Trophoblast cell (in vitro differentiated cells and primary cell): ENCODE measurements around the gene ZNF609.

Source experiments
- DNase-seq, 2 donors: peaks; one replicate each; pipeline ENCODE4 v3.0.0-alpha.2; 2016
- H2AFZ ChIP-seq: 2 replicates; pipeline ENCODE4 v1.6.1; 2013; ENCODE audit warnings: low read length, moderate library complexity, mild to moderate bottlenecking; ENCODE audit not compliant: insufficient read depth, poor library complexity
- H2AK5ac ChIP-seq: 2 replicates; pipeline ENCODE4 v1.6.1; 2013; ENCODE audit warnings: mild to moderate bottlenecking, low read length
- H2BK120ac ChIP-seq: 2 replicates; pipeline ENCODE4 v1.6.1; 2013; ENCODE audit warnings: low read length, mild to moderate bottlenecking, moderate library complexity; ENCODE audit not compliant: insufficient read depth, poor library complexity
- H2BK12ac ChIP-seq: 2 replicates; pipeline ENCODE4 v1.6.1; 2013; ENCODE audit warnings: mild to moderate bottlenecking, low read length, moderate library complexity
- H2BK5ac ChIP-seq: 2 replicates; pipeline ENCODE4 v1.6.1; 2013; ENCODE audit warnings: low read length, low read depth, moderate library complexity, mild to moderate bottlenecking; ENCODE audit not compliant: poor library complexity
- H3K14ac ChIP-seq: 2 replicates; pipeline ENCODE4 v1.6.1; 2013; ENCODE audit warnings: mild to moderate bottlenecking, low read length
- H3K18ac ChIP-seq: 2 replicates; pipeline ENCODE4 v1.6.1; 2013; ENCODE audit warnings: mild to moderate bottlenecking, low read length
- H3K23ac ChIP-seq: 2 replicates; pipeline ENCODE4 v1.6.1; 2013; ENCODE audit warnings: low read length
- H3K27ac ChIP-seq: 2 replicates; pipeline ENCODE4 v1.5.1; 2013; ENCODE audit warnings: low read depth, mild to moderate bottlenecking, inconsistent platforms, low read length, moderate library complexity
- H3K27me3 ChIP-seq: 2 replicates; pipeline ENCODE4 v1.6.1; 2013; ENCODE audit warnings: inconsistent platforms, mild to moderate bottlenecking, low read length, moderate library complexity; ENCODE audit not compliant: insufficient read depth
- H3K36me3 ChIP-seq, 2 experiments: 1 replicate in 1 of 2; 2 replicates in 1 of 2; pipeline ENCODE4 v1.6.1; 2013; ENCODE audit warnings: low read length in 2 of 2, mild to moderate bottlenecking in 2 of 2, moderate library complexity in 1 of 2; ENCODE audit not compliant: insufficient read depth in 2 of 2, control insufficient read depth in 1 of 2
- H3K4ac ChIP-seq: 2 replicates; pipeline ENCODE4 v1.6.1; 2013; ENCODE audit warnings: low read depth, mild to moderate bottlenecking, low read length, moderate library complexity
- H3K4me1 ChIP-seq, 2 experiments: 1 replicate in 1 of 2; 2 replicates in 1 of 2; pipeline ENCODE4 v1.6.1; 2013; ENCODE audit warnings: low read length in 2 of 2, mild to moderate bottlenecking in 2 of 2, moderate library complexity in 1 of 2; ENCODE audit not compliant: insufficient read depth in 2 of 2, control insufficient read depth in 1 of 2
- H3K4me2 ChIP-seq: 2 replicates; pipeline ENCODE4 v1.6.1; 2013; ENCODE audit warnings: inconsistent platforms, mild to moderate bottlenecking, low read length, moderate library complexity
- H3K4me3 ChIP-seq: 2 replicates; pipeline ENCODE4 v1.5.1; 2013; ENCODE audit warnings: mild to moderate bottlenecking, low read depth, low read length, inconsistent platforms
- H3K79me1 ChIP-seq: one replicate; pipeline ENCODE4 v1.6.1; 2013; ENCODE audit warnings: low read length
- H3K79me2 ChIP-seq: 2 replicates; pipeline ENCODE4 v1.6.1; 2013; ENCODE audit warnings: low read length, mild to moderate bottlenecking; ENCODE audit not compliant: control insufficient read depth, insufficient read depth, poor library complexity
- H3K9ac ChIP-seq: 2 replicates; pipeline ENCODE4 v1.6.1; 2013; ENCODE audit warnings: mild to moderate bottlenecking, low read length
- H3K9me3 ChIP-seq: 2 replicates; pipeline ENCODE4 v1.6.1; 2013; ENCODE audit warnings: low read depth, mild to moderate bottlenecking, control low read depth, inconsistent platforms, low read length; ENCODE audit not compliant: insufficient read depth
- H4K12ac ChIP-seq: 2 replicates; pipeline ENCODE4 v1.6.1; 2013; ENCODE audit warnings: low read depth, mild to moderate bottlenecking, low read length, moderate library complexity
- H4K8ac ChIP-seq: 2 replicates; pipeline ENCODE4 v1.6.1; 2013; ENCODE audit warnings: low read depth, mild to moderate bottlenecking, low read length, moderate library complexity
- H4K91ac ChIP-seq: one replicate; pipeline ENCODE4 v1.6.1; 2013; ENCODE audit warnings: low read depth, mild to moderate bottlenecking, low read length, moderate library complexity
- WGBS: extraction: QIAGEN DNeasy Blood & Tissue Kit; methylation state at CpG from one replicate; pipeline ENCODE4 v1.1.7; 2013; ENCODE audit warnings: missing lambda C conversion rate; ENCODE audit not compliant: insufficient read length, insufficient coverage; ENCODE audit errors: extremely low coverage; 5-methylcytosine and 5-hydroxymethylcytosine counted together

The ZNF609 gene

DNA sequence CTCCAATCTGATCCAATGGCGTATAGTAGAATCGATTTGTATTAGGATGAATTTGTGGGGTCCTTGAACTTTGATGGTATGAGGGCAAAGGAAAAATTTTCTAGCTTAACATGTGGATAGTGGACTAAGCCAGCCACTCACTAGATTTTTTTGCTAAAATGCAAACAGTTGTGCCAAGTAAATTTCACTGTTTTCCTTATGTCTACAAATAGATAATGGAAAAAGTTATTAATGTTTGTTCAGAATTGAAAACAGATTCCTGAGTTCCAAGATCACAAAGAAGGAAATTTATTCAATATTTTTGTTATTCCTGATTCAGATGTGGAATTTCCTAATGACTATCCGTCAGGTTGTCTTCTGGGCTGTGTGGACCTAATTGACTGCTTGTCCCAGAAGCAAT, 35.2 kb upstream of the ZNF609 start:
- no peak overlapping the region for H3K4ac ChIP-seq
- H4K8ac ChIP-seq: no peak overlapping the region
- no peak overlapping the region for H2AFZ ChIP-seq
- no peak overlapping the region for H3K23ac ChIP-seq
- H3K27me3 ChIP-seq: no peaks in the 10 kb centered on the region
- no peak overlapping the region for H3K18ac ChIP-seq
- H3K36me3 ChIP-seq: peaks cover 20 to 30% of the 10 kb centered on the region in 2 experiments
- H3K14ac ChIP-seq: no peak overlapping the region
- no peak overlapping the region for H2AK5ac ChIP-seq
- H3K9ac ChIP-seq: no peak overlapping the region
- H3K4me1 ChIP-seq: no peaks in the 10 kb centered on the region
- no peak overlapping the region for H3K4me2 ChIP-seq
- H3K4me3 ChIP-seq: no peak overlapping the region
- no peak overlapping the region for H4K91ac ChIP-seq
- no CpG with 5 or more reads among the region's 3 CpGs for WGBS
- no peak overlapping the region for H2BK120ac ChIP-seq
- no peak overlapping the region for H4K12ac ChIP-seq
- no peaks in the 10 kb centered on the region for H3K9me3 ChIP-seq
- H3K79me1 ChIP-seq: no peaks in the 10 kb centered on the region
- H2BK5ac ChIP-seq: no peak overlapping the region
- H3K27ac ChIP-seq: no peak overlapping the region
- no peak for DNase-seq
- no peak overlapping the region for H2BK12ac ChIP-seq
- H3K79me2 ChIP-seq: no peaks in the 10 kb centered on the region

DNA sequence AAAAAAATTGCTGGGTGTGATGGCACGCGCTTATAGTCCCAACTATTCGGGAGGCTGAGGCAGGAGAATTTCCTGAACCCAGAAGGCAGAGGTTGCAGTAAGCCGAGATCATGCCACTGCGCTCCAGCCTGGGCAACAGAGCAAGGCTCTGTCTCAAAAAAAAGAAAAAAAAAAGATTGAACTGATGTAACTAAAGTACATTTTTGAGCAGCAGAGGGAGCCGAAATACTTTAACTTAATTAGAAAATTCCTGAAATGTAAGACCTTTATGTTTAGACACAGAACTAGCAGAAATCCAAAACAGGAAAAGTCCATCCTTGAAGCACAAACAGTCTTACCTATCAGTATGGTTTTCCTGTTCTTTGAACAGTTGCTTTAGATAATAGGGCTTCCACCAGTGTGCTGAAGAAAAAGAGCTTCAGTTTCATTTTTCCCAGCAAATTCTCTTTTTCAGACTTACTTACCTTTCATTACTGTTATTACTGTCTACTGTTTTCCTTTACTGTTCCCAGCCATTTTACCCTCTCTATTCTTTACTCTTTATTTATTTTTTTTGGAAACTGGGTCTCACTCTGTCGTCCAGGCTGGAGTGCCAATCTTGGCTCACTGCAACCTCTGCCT, 33.4 kb upstream of the ZNF609 start:
- H2BK12ac ChIP-seq: no peak overlapping the region
- no peak overlapping the region for H3K14ac ChIP-seq
- no peak overlapping the region for H3K4me2 ChIP-seq
- no peak overlapping the region for H2BK5ac ChIP-seq
- no CpG with 5 or more reads among the region's 7 CpGs for WGBS
- H4K91ac ChIP-seq: no peak overlapping the region
- DNase-seq: peak in 1 of 2 donors; percentile 39
- no peak overlapping the region for H3K27ac ChIP-seq
- no peak overlapping the region for H3K18ac ChIP-seq
- no peak overlapping the region for H2BK120ac ChIP-seq
- no peak overlapping the region for H3K4ac ChIP-seq
- H2AFZ ChIP-seq: no peak overlapping the region
- H3K9me3 ChIP-seq: no peaks in the 10 kb centered on the region
- no peak overlapping the region for H2AK5ac ChIP-seq
- H3K4me1 ChIP-seq: no peaks in the 10 kb centered on the region
- H3K79me1 ChIP-seq: no peaks in the 10 kb centered on the region
- no peak overlapping the region for H4K8ac ChIP-seq
- H3K79me2 ChIP-seq: no peaks in the 10 kb centered on the region
- no peak overlapping the region for H4K12ac ChIP-seq
- H3K23ac ChIP-seq: no peak overlapping the region
- H3K4me3 ChIP-seq: no peak overlapping the region
- peaks cover 12 to 22% of the 10 kb centered on the region in 2 experiments for H3K36me3 ChIP-seq
- no peaks in the 10 kb centered on the region for H3K27me3 ChIP-seq
- no peak overlapping the region for H3K9ac ChIP-seq

DNA sequence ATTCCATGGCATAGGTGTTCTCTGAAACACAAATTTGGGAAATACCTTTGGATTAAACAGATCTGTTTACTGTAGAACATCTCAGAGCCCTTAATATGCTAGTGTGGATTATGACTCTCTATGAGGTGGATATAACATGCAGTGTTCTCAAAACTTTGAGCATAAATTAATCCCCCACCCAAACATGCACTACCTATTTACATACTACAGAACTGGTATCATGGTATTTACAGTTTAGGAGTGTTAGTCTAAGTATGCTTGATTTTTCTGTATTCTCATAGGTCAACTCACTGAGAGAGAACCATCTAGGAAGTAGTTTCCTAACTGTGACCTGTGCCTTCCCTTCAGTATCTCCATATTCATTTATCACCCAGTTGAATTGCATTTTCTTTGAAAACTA, 30.9 kb upstream of the ZNF609 start:
- Histone ChIP-seq H3K27me3 (no peaks in the 10 kb centered on the region), H3K4ac (no peak overlapping the region), H3K14ac (no peak overlapping the region), H2AFZ (no peak overlapping the region), H3K4me1 (no peaks in the 10 kb centered on the region), H2BK5ac (no peak overlapping the region), H2AK5ac (no peak overlapping the region), H3K27ac (no peak overlapping the region), H3K23ac (no peak overlapping the region), H2BK120ac (no peak overlapping the region), H4K12ac (no peak overlapping the region), H3K79me1 (no peaks in the 10 kb centered on the region), H2BK12ac (no peak overlapping the region), H4K91ac (no peak overlapping the region), H3K9ac (no peak overlapping the region), H3K18ac (no peak overlapping the region), H3K79me2 (no peaks in the 10 kb centered on the region), H3K4me2 (no peak overlapping the region), H3K36me3 (peaks cover 10 to 20% of the 10 kb centered on the region in 2 experiments), H4K8ac (no peak overlapping the region), H3K9me3 (no peaks in the 10 kb centered on the region), H3K4me3 (no peak overlapping the region)
- DNase-seq: no peak

DNA sequence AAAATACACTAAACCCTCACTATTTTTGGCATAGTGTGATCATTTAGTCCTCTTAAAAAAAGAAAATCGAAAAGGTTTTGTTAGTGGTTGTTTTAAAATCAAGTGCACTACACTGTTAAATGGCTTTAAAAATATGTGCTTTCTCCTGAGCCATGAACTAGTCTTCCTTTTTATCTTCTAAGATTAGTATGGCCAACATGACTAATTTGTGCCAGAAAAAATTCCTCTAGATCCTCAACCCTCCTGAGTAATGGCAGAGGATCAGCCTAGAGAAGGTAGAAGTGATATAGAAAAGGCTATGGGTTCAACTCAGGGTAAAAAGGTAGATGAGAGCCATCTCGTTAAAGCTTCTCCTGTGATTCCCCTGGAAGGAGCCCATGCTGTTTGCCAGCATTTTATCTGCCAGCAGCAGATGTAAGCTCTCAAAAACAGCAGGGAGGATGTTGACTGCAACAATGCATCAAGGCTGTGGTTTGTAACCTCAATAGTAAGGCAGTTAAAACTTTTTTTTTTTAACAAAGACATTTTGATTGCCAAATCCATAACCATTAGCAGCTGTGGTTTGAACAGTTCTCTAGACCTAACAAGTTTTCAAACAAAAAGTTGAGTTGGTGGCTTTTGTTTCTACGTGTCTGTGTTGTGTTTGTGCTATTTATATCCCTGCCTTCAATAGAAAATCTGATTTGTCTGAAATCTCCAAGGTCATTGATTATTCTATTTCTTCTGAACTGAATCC, 30.2 kb upstream of the ZNF609 start:
- no CpG with 5 or more reads among the region's 3 CpGs for WGBS
- no peak overlapping the region for H3K14ac ChIP-seq
- no peak overlapping the region for H2AK5ac ChIP-seq
- no peak overlapping the region for H3K4ac ChIP-seq
- no peaks in the 10 kb centered on the region for H3K9me3 ChIP-seq
- H3K4me1 ChIP-seq: no peaks in the 10 kb centered on the region
- H4K12ac ChIP-seq: no peak overlapping the region
- H4K91ac ChIP-seq: no peak overlapping the region
- no peak overlapping the region for H2BK12ac ChIP-seq
- H3K79me1 ChIP-seq: no peaks in the 10 kb centered on the region
- H3K4me3 ChIP-seq: no peak overlapping the region
- H3K4me2 ChIP-seq: no peak overlapping the region
- no peak overlapping the region for H4K8ac ChIP-seq
- no peak overlapping the region for H2BK120ac ChIP-seq
- no peak overlapping the region for H3K23ac ChIP-seq
- H2AFZ ChIP-seq: no peak overlapping the region
- no peak overlapping the region for H3K18ac ChIP-seq
- no peak overlapping the region for H3K9ac ChIP-seq
- H2BK5ac ChIP-seq: no peak overlapping the region
- no peak overlapping the region for H3K27ac ChIP-seq
- no peaks in the 10 kb centered on the region for H3K79me2 ChIP-seq
- no peaks in the 10 kb centered on the region for H3K27me3 ChIP-seq
- peaks cover 10 to 19% of the 10 kb centered on the region in 2 experiments for H3K36me3 ChIP-seq
- DNase-seq: no peak
